Stimulated activated CD4-positive, alpha-beta T cell treated with anti-CD3 and anti-CD28 coated beads, Interleukin-4, amount 100 ng/mL, for 4 hours (primary cell): Measurements from ENCODE around the gene OR4B1.
A peak's percentile ranks its signal among the peaks of the same experiment; 100 is the strongest.
"Not testable (repeated sequence)": the region's sequence is repeated elsewhere in the genome, so short reads cannot be mapped to it uniquely, and the experiment has no call there.

Experiments used
- DNase-seq, 2 experiments: peaks; one replicate each; pipeline ENCODE4 v3.0.0-alpha.2; 2020

Gene OR4B1, protein sequence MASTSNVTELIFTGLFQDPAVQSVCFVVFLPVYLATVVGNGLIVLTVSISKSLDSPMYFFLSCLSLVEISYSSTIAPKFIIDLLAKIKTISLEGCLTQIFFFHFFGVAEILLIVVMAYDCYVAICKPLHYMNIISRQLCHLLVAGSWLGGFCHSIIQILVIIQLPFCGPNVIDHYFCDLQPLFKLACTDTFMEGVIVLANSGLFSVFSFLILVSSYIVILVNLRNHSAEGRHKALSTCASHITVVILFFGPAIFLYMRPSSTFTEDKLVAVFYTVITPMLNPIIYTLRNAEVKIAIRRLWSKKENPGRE

DNA sequence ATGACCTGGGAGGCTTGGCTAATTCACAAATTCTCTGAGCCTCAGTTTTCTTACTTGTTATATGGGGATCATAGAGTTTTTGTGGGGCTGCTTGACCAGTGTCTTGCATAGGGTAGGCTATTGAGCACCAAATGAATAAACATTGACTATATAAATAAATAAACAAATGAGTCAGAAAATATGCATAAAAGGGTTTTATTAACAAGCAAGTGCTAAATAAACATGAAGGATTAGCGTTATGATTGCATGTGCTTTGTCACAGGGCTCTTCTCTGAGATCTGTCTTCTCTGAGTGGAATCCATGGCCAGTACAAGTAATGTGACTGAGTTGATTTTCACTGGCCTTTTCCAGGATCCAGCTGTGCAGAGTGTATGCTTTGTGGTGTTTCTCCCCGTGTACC lies at the start of gene OR4B1:
Gene OR4B1 (plus strand): TSS at position 301 of the 400 bp plus-strand sequence. CDS start 0 bp downstream, at position 301.
- no peak for DNase-seq

DNA sequence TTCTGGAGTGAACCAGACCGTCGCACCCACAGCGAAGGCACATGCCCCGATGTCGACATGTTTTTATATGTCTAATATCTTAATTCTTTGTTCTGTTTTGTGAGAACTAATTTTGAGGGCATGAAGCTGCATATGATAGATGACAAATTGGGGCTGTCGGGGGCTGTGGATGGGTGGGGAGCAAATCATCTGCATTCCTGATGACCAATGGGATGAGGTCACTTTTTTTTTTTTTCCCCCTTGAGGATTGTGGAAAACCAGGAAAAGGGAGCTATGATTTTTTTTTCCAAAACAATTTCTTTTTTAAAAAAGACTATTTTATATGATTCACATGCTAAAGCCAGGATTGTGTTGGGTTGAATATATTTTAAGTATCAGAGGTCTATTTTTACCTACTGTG lies 49.2 kb upstream of the OR4B1 start:
- DNase-seq: no peak

DNA sequence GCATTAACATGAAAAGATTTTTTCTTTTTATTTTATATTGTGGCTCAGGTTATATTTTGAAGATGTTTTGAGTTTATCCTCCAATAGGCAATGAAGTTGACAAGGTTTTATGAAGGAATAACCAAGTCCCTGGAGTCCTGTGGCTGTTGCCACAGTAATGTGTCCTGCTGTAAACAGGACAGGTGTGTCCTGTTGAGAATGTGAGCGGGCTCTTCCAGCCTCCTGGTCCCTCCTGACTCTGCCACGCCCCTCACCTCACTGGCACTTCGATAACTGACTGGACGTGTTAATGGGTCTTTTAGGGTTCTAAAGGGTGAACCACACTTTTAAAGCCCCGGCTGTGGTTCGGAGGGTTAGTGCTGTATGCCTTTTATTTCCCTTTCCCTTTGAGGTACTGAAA lies 47.8 kb upstream of the OR4B1 start:
- DNase-seq: no peak

DNA sequence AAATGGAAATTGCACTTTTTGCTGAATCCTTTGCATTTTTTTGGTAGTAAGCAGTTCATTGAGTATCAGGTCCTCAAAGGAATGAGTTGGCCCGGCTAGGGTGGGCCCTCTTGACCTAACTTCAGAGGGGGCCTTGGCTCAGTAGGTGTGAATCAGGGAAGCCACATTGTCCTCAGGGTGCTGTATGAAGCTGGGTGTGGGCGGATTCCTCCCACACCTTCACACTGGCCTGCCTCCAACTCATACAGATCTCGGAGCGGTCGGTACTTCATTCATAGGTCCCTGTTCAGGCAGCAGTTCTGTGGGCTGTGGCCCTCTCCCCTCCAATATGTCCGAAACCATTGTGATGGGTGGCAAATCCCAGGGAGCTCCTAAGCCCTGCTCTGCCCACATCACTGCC lies 47.4 kb upstream of the OR4B1 start:
- DNase-seq: no peak

DNA sequence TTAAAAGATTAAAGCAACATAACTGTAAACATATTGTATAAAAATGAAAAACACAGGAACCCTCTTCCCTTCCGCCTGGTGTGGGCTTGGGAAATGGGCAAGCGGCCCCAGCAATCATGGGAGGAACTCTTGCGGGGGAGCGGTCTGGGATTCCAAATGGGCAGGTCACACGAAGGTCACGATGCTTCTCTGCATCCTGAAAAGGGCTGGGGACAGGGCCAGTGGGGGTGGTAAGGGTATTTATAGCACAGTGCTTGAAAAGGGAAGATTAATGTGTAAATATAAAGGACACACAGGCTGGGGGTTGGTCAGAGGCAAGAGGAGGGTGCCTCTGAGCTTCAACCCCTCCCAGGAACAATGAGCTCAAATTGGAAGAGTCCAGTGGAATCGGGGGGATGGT lies 46.9 kb upstream of the OR4B1 start:
- no peak for DNase-seq

DNA sequence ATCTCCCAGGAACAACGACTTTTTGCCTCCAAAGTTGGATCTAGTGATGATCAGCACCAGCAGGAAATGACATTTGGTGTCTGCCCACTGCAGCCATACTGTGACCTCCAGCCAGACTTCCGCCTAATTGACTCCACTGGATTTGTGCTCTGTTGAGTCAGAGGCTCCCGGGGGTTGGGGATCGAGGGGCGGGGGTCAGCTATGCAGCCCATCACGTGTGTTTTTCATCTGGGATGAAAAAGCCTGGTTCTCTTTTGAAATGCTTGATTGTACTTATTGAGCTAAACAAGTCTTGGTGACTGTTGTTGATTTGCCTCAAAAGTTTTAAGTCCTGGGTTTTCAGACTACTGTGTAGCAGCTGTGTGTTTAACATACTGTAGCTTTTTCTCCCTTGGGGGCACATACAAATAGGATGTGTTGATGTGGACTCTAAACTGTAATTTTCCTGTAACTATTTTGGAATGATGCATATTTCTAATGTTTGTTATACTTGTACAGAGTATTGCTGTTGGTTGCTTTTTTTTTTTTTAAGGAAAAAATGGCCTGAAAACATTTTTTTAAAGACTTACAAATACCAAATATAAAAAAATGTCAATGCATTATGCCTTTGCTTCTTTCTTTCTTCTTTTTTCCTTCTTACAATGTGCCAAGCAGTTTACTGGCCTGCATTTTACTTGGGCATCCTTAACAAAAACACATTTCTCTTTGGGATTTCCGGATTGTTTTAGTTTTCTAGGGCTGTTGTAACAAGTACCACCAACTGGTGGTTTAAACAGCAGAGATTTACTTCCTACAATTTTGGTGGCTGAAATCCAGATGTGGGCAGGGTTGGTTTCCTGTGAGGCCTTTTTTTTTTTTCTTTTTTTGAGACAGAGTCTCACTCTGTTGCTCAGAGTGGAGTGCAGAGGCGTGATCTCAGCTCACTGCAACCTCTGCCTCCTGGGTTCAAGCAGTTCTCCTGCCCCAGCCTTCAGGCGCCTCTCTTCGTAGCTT lies 46.1 kb upstream of the OR4B1 start:
- DNase-seq: no peak

DNA sequence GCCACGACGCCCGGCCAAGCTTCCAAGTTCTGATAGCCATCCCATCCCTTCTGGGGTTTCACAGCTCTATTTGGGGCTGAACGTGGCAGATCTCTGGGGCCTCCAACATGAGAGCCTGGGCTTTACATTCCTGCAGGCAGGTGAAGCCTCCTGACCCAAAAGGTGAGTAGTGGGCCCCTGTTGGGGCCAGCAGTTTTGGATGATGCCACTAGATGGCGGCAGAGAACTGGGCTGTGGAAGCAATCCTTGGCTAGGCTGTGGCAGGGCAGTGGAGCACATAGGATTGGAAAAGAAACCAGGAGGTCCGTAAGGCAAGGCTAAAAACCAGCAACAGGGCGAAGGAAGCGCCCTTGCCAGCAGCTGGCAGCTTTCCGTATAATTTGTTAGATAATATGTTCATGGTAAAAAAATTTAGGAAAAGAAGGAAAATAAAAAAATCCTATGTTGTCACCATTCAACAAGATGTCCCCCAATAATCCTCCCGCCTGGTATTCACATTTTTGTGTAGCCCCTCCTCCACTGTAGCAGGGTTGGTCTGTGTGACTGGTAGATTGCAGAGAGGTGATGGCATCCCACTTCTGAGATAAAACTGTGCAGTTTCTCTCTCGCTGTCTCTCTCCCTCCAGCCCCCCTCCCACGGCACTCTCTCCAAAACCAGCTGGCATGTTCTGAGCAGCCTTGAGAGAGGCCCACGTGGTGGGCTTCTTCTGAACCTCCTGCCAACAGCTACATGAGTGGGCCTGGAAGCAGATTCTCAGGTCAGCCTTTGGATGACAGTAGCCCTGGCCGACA lies 43.6 kb upstream of the OR4B1 start:
- peak; percentile 45 to 60 for DNase-seq

DNA sequence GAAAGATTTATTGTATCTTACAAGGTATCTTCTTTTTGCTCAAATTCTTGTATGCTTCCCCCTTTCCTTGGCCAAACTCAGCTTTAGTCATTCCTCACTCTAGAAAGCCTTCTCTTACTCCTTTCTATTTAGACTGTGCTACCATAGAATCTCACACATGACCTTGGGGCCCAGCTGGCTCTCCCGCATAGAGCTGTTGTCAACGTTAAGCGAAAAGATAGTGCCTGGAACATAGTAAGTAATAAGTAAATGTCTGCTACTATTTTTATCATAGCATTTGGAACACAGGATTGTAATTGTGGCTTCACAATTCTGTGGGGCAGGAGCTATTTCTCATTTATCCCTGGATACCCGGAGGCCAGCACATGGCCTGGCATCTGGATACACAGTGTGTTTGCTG lies 38.9 kb upstream of the OR4B1 start:
- DNase-seq: no peak

DNA sequence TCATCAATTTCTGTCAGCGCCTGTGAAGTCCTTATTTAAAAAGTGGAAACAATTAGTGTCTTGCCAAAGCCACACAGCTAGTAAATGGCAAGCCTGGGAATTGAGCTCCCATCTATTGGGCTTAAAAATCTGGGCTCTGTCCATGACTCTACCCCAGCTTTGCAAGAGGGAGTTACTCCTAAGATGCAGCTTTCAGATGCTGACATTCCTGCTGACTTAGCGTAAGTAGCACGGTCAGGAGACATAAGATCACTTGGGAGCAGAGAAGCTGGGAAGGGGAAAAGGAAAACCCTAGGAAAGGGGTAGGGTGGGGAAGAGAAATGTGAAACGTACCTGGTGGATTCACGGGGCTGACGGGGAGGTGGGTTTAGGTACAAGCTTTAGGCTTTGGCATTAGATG lies 36.0 kb upstream of the OR4B1 start:
- no peak for DNase-seq

DNA sequence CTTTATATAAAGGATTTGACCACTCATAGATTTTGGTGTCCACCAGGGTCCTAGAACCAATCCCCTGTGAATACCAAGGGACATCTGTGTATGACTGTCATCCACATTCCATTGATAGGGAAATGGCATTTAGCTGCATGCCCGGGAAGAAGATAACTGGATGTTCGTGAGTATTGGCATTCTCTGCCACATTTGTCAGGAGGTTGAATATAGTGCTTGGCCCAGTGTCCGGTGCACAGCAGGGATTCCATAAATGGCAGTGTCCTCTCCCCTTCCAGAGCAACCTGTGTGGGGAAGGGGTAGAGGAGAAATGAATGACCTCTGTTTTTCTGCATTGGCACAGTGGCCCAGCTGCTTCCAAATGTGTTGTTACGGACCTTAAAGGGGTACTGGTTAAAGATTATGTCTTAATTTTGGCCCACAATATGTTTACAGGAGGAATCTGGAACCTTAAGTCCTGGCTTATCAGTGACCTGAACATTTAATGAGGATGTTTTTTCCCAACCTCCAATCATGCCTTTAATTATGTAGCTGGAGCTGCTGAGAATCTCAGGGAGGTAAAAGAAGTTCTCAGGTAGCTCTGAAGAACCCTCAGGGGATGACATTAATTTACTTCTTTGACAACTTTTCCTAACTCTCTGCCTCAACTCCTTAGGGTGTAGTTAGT lies 33.6 kb upstream of the OR4B1 start:
- no peak for DNase-seq

DNA sequence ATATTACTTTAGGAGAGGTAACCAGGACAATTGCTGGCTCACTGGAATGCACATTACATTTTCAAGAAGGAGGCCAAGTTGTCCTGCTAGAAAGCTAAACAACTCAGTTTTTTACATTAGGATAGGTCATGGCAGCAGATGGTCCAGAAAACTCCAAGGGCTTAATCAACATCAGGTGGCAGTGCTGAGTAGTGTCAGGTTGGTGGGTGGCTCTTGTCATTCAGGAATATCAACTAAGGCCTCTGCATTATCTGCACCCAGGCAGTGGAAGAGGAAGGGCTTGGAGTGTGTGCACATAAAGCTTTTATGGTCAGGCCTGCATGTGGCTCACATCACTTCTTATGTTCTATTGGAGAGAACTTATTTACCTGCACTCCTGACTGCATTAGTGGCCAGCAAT lies 32.2 kb upstream of the OR4B1 start:
- DNase-seq: no peak

DNA sequence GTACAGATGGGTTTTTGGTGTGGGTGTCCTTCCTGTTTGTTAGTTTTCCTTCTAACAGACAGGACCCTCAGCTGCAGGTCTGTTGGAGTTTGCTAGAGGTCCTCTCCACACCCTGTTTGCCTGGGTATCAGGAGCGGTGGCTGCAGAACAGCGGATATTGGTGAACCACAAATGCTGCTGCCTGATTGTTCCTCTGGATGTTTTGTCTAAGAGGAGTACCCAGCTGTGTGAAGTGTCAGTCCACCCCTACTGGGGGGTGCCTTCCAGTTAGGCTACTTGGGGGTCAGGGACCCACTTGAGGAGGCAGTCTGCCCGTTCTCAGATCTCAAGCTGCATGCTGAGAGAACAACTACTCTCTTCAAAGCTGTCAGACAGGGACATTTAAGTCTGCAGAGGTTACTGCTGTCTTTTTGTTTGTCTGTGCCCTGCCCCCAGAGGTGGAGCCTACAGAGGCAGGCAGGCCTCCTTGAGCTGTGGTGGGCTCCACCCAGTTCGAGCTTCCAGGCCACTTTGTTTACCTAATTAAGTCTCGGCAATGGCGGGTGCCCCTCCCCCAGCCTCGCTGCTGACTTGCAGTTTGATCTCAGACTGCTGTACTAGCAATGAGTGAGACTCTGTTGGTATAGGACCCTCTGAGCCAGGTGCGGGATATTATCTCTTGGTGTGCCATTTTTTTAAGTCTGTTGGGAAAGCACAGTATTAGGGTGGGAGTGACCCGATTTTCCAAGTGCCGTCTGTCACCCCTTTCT lies 25.5 kb upstream of the OR4B1 start:
- not testable (repeated sequence) for DNase-seq

DNA sequence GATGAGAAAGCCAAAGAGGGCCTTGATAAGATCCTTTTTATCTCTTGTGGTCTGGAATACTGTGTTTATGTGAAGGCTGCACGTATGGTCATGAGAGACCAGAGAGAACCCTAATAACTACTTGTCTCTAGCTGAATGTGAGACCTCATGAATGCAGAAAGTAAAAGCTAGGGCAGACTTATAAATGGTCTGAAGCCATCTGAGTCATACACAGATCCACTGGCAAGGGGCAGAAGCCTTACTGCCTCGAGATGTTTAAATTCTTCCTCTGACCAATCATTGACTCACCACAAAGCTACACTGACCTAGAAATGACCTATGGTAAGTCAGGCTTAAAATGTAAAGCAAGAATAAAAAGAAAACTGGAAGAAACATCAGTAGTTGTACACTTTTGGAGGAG lies 22.7 kb upstream of the OR4B1 start:
- no peak for DNase-seq

DNA sequence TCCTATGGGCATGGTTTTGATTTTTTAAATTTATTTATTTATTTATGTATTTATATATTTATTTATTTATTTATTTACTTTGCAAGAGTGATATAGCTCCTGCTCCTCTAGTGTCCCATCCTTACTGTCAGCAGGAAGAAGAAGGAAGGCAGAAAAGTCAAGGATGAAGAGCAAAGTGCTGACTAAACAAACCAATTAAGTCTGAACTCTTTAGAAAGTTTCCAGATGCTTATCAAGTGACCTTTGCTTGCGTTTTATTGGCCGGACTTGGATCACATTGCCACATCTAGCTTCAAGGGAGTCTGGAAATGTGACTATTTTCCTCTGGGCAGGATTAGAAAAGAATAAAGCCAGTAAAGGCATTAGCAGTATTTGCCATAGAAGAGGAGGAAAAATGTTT lies 8.7 kb upstream of the OR4B1 start:
- DNase-seq: no peak

DNA sequence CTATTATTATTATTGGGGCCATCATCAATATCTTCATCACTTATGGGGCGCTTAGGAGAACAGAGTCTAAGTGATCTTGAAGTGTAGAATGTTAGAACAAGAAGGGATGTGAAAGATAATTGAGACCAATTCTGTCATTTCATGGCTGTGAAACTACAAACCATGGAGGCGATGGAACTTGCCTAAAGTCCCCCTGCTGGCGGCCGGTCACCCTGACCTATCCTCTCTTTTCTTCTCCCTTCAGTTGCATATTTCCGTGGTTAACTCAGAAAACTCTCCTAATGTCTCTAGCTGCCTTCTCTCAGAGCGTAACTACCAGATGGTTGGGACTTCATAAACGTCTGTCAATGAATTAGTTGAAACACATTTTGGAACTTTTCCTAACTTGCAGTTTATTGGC lies 6.6 kb upstream of the OR4B1 start:
- DNase-seq: no peak

DNA sequence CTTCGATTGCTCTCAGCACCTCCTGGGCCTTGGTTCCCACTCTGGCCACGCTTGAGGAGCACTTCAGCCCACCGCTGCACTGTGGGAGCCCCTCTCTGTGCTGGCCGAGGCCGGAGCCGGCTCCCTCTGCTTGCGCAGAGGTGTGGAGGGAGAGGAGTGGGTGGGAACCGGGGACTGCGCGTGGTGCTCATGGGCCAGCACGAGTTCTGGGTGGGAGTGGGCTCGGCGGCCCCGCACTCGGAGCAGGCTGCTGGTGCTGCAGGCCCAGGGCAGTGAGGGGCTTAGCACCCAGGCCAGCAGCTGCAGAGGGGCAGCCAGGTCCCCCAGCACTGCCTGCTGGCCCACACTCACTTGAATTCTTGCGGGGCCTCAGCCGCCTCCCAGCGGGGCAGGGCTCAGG lies 12.2 kb downstream of the OR4B1 start:
- no peak for DNase-seq

DNA sequence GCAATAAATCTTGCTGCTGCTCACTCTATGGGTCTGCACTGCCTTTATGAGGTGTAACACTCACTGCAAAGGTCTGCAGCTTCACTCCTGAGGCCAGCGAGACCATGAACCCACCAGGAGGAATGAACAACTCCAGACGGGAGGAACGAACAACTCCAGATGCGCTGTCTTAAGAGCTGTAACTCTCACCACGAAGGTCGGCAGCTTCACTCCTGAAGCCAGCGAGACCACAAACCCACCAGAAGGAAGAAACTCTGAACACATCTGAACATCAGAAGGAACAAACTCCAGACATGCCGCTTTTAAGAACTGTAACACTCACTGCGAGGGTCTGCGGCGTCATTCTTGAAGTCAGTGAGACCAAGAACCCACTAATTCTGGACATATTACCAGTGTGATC lies 13.4 kb downstream of the OR4B1 start:
- DNase-seq: not testable (repeated sequence)

DNA sequence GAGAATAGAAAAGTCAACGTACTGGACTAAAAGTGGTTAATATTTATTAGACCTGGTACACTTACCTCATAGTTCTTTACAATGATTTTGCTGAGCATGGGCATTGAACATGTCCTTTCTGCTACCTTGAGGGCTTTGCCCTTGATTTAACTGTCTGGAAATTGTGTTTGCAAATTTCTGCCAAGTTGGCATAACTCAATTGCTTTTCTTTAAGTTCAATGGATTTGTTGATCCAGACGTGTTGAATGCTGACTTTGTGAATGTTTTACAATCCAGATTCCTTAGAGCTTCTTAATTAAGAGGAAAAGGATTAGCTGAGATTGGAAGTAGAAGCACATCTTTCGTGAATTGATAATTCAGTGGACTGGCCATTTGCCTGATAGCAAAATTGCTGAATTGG lies 21.1 kb downstream of the OR4B1 start:
- no peak for DNase-seq

DNA sequence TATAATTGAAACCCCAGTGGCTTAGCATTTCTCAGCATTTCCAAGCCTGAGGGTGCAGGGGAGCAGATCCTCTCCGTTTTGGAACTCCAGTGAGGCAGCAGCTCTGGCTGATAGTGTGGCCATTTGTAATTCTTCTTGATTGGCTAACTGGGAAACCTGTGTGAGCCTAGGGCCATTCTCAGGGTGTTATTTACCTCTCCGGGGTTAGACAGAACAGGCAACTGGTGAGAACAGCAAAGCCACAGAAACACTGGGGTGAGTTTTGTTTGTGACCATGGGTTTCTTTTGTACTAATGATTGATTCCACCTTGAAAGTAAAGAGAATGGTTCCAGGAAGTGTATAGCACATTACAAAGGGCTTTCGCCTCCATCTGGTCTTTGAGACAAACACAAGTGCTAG lies 25.9 kb downstream of the OR4B1 start:
- no peak for DNase-seq

DNA sequence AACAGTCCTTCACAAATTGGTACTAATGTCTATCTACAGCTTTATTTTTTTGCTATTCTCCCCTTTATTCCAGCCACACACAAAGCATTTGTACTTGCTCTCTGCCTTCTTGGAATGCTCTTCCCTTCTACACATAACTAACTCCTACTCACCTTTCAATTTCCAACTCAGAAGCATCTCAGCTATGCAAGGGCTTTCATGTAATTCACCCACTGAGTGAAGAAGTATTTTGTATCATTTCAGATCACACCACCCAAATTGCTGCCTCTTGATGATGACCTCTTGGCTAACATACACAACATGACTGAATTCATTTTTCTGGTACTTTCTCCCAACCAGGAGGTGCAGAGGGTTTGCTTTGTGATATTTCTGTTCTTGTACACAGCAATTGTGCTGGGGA lies 28.2 kb downstream of the OR4B1 start, which contains the start of gene OR4X2:
Gene OR4X2 (plus strand): TSS at position 301 of the 400 bp plus-strand sequence. CDS start 0 bp downstream, at position 301.
- no peak for DNase-seq

DNA sequence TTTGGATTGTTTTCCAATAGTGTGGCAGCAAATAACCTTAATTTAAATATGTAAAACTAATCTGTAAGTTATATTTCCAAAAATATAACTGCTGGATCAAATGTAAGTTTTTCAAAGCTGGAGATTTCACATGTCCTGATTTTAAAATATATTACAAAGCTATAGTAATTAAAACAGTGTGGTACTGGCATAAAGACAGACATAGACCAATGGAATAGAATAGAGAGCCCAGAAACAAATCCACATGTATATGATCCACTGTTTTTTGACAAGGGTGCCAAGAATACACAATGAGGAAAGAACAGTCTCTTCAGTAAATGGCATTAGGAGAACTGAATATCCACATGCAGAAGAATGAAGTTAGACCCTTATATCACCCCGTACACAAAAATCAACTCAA lies 32.3 kb downstream of the OR4B1 start:
- DNase-seq: no peak

DNA sequence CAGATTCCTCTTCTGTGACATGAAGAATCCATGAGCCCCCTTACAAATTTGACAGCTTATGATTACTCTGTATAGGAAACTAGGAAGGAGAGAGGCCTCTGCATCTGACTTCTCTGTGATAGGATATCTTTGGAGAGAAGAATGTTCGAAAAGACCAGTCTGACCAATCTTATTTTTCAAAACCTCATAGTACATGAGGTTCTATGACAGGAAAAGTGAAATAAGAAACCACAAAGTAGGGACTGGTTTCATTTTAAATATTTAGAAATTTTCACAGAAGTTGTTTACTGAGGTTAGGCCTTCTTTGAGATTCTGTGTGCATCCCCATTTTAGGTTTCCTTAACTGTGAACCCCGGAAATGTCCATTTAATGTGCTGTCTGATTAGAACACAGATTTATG lies 45.0 kb downstream of the OR4B1 start:
- no peak for DNase-seq
